GM12874 (cell line): ENCODE results near the gene PAXIP1.

Experiments used
- TF ChIP-seq, protein P1 (sequence below): IDR thresholded peaks from 2 replicates; pipeline ENCODE4 v1.5.1; 2011; ENCODE audit warnings: low read depth, mild to moderate bottlenecking, control low read depth, low read length, moderate library complexity; ENCODE audit not compliant: insufficient read depth

The PAXIP1 gene

DNA sequence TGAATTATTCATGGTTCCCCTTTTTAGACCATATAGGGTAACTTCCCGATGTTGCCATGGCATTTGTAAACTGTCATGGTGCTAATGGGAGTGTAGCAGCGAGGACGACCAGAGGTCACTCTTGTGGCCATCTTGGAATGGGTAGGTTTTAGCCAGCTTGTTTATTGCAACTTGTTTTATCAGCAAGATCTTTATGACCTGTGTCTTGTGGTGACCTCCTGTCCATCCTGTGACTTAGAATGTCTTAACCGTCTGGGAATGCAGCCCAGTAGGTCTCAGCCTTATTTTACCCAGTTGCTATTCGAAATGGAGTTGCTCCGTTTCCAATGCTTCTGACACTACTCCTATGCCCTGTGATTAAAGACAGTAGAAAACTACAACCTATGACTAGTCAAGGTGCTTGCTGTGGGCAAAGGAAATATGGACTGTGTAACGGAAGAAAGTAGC is 18.8 kb upstream of the PAXIP1 start:
- TF ChIP-seq, protein P1, sequence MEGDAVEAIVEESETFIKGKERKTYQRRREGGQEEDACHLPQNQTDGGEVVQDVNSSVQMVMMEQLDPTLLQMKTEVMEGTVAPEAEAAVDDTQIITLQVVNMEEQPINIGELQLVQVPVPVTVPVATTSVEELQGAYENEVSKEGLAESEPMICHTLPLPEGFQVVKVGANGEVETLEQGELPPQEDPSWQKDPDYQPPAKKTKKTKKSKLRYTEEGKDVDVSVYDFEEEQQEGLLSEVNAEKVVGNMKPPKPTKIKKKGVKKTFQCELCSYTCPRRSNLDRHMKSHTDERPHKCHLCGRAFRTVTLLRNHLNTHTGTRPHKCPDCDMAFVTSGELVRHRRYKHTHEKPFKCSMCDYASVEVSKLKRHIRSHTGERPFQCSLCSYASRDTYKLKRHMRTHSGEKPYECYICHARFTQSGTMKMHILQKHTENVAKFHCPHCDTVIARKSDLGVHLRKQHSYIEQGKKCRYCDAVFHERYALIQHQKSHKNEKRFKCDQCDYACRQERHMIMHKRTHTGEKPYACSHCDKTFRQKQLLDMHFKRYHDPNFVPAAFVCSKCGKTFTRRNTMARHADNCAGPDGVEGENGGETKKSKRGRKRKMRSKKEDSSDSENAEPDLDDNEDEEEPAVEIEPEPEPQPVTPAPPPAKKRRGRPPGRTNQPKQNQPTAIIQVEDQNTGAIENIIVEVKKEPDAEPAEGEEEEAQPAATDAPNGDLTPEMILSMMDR, result no peak

GRCh38 chr7:155020996-155021395 is 18.1 kb upstream of the PAXIP1 start:
- TF ChIP-seq, protein P1, result no peak

DNA sequence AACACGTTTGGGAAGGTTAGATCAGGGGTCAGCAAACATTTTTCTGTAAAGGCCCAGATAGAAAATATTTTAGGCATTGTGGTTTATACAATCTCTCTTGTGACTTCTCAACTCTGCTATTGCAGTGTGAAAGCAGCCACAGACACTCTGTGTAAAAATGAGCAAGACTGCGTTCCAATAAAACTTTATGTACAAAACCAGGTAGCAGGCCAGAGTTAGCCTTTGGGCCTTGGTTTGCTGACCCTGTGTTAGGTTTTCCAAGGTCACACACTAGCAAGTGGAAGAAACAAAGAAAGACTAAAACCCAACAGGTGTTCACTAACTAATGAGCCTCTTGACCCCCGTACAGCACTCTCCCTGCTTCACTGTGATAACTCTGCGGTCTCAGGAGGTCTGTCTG is 14.9 kb upstream of the PAXIP1 start:
- TF ChIP-seq, protein P1, result no peak

GRCh38 chr7:155011086-155011485 is 8.2 kb upstream of the PAXIP1 start:
- TF ChIP-seq, protein P1, result no peak

DNA sequence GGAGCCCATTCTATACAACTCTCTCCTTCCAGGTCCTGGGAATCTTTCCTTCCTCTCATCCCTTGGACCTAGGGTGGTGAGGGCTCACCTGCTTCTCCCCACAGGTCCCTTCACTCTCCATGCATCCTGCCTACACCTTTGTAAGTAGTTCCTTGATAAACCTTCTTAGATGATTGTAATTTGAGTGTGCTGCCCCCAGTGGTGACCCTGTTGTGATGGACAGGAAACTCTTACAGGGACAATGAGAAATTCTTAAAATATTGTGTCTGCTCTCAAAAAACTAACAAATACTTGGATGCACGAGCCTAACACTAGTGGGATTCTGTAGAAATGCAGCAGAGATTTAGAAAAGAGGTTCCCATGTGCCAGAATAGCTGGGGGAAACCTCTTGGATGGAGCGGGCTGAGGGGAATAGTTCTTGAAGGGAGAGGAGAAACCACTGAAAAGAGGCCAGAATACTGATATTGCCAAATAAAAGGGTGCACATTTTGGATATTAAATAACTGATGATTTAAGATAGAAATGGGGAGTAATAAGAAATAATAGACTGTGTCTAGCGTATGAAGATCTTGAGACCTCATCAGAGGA is 6.7 kb upstream of the PAXIP1 start:
- TF ChIP-seq, protein P1, result peak; percentile 56; the same call in 1 of the 2 replicates

GRCh38 chr7:155007947-155008346 is 5.0 kb upstream of the PAXIP1 start:
- TF ChIP-seq, protein P1, result peak; percentile 47; the same call in 1 of the 2 replicates

GRCh38 chr7:155003376-155004214 is 671 bp upstream of the PAXIP1 start:
- TF ChIP-seq, protein P1, result no peak
